Astrocyte (in vitro differentiated cells and primary cell): ENCODE data around the gene HIGD2B.
"Not testable (repeated sequence)": the region's sequence is repeated elsewhere in the genome, so short reads cannot be mapped to it uniquely, and the experiment has no call there.

ENCODE experiments used
- CTCF ChIP-seq: IDR thresholded peaks from 2 replicates; pipeline ENCODE4 v1.5.1; 2011; ENCODE audit warnings: low read depth, mild to moderate bottlenecking, inconsistent platforms, low read length, moderate library complexity; ENCODE audit not compliant: insufficient read depth
- EZH2 ChIP-seq: IDR thresholded peaks from 2 replicates; pipeline ENCODE4 v1.6.1; 2012; ENCODE audit warnings: mild to moderate bottlenecking, low read length, inconsistent platforms; ENCODE audit not compliant: insufficient read depth

GRCh38 chr15:72648631-72649253, 37.2 kb downstream of the HIGD2B start:
- TF ChIP-seq CTCF, EZH2: not testable (repeated sequence)
